ENCODE results near the gene SERHL2.
"Not testable (repeated sequence)": the region's sequence is repeated elsewhere in the genome, so short reads cannot be mapped to it uniquely, and the experiment has no call there.

DNA sequence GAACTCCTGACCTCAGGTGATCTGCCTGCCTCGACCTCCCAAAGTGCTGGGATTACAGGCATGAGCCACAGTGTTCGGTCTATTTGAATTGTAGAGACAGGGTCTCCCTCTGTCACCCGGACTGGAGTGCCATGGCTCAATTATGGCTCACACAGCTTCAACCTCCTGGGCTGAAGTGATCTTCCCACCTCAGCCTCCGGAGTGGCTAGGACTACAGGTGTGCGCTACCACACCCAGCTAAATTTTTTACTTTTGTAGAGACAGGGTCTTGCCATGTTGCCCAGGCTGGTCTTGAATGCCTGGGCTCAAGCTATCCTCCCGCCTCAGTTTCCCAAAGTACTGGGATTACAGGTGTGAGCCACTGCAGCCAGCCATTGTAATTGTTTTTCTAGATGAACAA is 14.2 kb downstream of the SERHL2 start:
- TF ChIP-seq EZH2phosphoT487 (IDR thresholded peaks at IDR 0.05; ENCODE audit: insufficient read depth, low read depth); EZH2 (IDR thresholded peaks at IDR 0.05; ENCODE audit: insufficient read depth, poor library complexity, severe bottlenecking): not testable (repeated sequence)
